NCI-H82 treated with DMSO at 0.1 percent for 48 hours (cell line): ENCODE results near the gene CELSR1.

Source experiments
- DNase-seq: peaks from one replicate; lab custom pipeline; 2025; ENCODE audit not compliant: unreplicated experiment; lab: John Stamatoyannopoulos, UW

The CELSR1 gene

DNA sequence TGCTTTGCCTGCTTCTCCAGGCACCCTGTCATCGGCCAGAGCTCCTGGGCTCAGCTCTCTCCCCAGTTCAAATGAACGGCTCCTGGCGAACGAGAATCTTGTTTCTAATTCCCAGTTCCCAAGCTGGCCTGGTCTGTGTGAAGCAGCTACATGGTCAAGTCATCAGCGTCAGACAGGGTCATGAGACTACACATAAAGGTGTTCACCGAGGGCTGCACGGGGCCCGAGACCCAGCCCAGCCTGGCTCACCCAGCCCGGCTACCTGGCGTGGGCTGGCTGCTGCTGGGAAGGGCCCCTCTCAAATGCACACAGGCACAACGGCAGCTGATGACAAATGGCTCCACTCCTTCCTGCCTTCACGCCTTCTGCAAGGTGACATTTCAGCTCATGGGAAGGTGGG, 14.6 kb upstream of the CELSR1 start:
- DNase-seq, result no peak

- DNase-seq, result no peak
These were observed 13.9 kb upstream of the CELSR1 start for GRCh38 chr22:46551321-46551720.

GRCh38 chr22:46549971-46550641, 12.7 kb upstream of the CELSR1 start:
- DNase-seq, result no peak

GRCh38 chr22:46549563-46549840, 12.1 kb upstream of the CELSR1 start:
- no peak for DNase-seq

DNA sequence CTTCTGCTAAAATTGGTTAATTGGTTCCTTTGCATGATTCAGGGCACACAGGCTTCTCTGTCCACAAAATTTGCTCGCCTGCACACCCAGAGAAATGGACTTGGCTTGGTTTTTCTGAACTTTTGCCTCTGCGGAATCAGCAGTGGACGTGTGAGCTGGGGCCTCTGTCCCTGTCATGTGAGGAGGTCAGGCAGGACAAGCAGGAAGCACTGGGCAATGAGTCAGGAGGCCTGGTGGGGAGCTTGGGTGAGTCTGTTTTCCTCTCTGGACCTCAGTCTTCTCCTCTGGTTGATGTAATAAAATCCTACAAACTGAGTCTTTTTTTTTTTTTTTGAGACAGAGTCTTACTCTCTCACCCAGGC, 10.4 kb upstream of the CELSR1 start:
- DNase-seq, result no peak

- DNase-seq, result no peak
These were observed 9.9 kb upstream of the CELSR1 start for GRCh38 chr22:46547179-46547882.

DNA sequence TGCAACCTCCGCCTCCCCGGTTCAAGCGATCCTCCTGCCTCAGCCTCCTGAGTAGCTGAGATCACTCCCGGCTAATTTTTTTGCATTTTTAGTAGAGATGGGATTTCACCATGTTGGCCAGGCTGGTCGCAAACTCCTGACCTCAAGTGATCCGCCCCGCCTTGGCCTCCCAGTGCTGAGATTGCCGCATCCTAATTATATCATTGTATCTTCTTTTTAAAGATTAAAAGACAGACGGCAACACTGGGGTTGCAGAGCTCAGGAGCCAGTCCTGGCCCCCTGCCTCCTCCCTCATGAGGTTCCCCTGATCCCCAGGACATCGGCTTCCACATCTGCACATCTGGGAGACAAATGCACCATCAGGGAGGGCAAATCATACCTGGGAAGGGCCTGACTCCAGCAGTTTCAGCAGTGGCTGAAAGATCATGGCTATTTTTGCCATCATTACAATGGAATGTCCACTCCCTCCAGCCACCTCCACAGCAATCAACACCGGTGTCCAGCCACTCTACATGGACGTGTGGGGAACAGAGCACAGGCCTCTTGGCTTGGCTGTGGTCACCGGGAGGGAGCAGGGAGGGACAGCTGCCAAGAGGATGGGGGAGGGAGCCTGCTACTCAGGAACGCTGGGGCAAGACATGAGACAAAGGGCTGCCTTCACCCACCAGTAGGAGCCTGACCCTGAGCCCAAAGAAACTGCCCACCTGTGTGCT, 9.2 kb upstream of the CELSR1 start:
- DNase-seq, result no peak

GRCh38 chr22:46545086-46545792, 7.8 kb upstream of the CELSR1 start:
- DNase-seq, result no peak

DNA sequence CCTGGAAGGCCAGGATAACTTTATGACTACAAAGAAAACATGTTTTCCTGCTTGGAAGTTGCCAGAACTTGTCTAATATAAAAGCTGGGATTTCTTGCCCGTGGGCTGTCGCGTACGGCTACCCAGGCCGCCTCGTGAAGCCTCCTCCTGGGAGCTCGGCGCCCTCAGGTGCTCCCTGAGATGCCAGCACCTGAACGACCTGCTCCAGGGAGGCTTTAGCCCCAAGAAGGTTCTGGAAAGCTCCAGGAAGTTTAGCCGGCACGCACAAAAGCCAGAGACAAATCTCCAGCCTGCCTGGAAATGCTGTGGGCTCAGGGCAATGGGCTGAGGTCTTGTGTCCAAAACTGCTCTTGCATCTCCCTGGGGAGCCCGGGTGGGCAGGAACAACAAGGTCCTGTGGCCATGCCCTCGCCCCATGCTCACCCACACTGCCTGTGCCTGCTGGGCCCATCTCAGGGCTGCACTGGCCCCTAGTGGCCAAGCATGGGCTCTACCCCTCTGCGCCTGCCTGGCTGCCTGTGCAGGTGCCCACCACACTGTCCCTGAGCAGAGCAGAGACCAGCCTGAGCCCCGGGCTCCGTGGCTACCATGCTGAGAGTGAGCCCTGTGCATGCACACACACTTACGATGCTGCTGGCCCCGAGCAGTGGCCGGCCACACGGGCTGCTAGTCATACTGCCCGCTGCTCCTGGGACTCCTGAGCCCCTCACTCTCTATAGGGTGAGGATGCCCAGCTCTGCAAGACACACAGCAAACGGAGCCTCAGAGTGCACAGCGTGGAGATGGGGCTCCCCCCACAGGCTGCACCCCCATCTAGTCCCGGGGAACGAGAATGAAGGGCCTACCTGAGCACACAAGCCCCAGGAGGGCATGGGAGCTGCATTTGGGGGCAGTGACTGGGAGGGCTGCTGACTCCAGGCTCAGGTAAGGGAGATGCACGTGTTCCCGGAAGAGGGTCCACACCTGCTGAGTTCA, 4.9 kb upstream of the CELSR1 start:
- DNase-seq, result no peak

DNA sequence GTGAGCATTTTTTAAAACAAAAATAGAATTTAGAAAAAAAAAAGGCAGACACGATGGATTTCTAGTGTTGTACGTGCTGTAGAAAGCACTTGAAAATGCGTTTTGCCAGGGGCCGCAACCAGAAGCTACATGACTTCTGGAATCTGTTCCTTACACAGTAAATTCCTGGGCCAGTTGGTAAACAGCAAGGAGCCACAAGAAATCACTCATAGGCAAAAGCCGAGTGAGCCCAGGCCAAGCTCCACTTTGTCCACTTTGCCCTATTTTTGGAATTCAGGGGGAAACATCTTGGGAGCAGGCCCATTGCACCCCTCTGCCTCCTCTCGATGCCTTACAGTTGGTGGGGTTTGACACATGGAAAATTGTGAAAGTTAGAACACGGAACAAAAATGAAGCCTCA, 4.1 kb upstream of the CELSR1 start:
- DNase-seq, result no peak

DNA sequence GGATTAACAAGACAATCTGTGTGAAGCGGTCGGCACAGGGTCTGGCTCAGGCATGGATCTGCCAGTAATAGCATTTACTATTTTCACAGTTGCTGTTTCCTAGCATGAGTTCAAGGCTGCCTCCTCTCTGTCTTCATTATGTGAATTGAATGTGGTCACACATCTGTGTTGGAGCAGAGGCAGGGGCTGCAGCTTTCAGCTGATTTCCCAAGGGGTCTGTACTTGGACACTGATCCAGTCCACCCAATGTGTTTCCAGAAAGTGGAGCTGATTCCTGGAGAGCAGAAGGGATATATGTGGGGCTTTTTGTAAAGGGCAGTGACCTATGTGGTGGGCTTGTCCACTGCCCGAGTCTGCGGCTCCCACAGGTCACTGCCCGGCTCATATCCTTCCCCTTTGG, 3.5 kb upstream of the CELSR1 start:
- DNase-seq, result no peak

- DNase-seq, result no peak
These were observed 1.7 kb upstream of the CELSR1 start for GRCh38 chr22:46539169-46539568.

DNA sequence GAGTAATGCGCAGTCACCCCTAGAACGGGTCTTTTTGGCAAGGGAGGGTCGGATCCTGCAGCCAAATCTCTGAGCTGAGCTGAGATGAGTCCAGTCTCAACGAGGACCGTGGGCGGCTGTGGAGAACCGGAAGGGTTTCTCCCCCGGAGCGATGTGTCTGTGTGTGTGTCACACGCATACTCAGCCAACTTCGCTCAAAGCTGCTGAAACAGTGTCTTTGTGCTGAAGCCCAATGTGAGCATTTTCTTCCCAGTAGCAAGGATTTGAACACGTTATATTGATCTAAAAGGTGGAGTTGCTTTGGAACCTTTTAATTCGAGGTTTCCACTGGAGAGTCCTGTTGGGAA, 1.4 kb upstream of the CELSR1 start:
- DNase-seq, result no peak

GRCh38 chr22:46537946-46538813, 760 bp upstream of the CELSR1 start:
- DNase-seq, result no peak

DNA sequence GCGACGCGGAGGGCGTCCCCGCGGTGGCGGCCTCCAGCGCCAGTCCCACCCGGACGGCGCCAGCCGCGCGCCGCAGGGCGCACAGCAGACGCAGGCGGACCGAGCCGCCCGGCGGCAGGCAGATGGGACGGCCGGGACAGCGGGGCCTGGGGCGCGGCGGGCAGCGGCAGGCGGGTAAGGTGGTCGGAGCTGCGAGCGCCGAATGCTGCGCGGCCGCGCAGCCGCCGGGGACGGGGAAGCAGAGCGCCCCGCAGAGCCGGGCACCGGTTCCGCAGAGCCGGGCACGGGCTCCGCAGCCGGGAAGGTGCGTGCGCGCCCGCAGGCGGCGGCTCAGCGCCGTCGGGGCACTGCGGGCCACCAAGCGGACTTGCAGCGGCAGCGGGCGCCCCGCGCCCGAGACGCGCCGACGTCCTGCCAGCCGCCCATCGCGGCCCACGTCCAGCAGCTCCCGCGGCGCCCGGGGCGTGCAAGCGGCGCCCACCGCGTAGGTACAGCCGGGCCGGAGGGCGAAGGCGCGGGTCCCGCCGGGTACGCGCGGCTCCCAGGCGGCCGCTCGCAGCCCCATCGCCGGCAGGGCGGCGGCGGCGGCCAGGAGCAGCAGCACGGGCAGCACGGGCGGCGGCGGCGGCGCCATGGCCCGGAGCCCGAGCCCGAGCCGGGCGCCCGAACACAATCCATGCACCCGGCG, 739 bp downstream of the CELSR1 start:
- DNase-seq, result no peak

DNA sequence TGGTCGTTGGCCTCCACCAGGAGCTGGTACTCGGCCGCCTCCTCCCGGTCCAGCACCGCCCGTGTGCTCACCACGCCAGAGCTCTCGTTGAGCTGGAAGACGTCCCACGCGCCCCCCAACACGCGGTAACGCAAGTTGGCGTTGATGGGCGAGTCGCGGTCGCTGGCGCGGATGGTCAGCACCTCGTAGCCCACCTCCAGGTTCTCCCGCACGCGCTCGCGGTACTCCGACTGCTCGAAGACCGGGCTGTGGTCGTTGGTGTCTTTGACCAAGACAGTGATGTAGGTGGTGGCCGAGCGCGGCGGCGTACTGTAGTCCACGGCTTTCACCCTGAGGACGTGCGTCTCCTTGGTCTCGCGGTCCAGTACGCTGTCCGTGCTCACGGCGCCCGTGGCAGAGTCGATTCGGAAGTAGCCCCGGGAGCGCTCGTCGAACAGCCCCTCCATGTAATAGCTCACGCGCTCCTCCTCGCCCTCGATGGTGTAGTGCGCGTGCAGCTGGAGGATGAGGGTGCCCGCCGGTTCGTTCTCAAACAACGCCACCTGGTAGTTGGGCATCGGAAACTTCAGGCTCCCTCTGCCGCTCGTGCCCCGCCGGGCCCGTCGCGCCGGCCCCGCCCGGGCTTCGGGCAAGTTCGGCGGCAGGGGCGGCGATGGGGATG, 1.4 kb downstream of the CELSR1 start:
- DNase-seq, result no peak

GRCh38 chr22:46534901-46535630, 2.4 kb downstream of the CELSR1 start:
- DNase-seq, result no peak

- DNase-seq, result no peak
These were observed 3.1 kb downstream of the CELSR1 start for GRCh38 chr22:46534177-46534776.
